ENCODE data around the gene WDR31.
"Not testable (repeated sequence)": the region's sequence is repeated elsewhere in the genome, so short reads cannot be mapped to it uniquely, and the experiment has no call there.

The WDR31 gene

DNA sequence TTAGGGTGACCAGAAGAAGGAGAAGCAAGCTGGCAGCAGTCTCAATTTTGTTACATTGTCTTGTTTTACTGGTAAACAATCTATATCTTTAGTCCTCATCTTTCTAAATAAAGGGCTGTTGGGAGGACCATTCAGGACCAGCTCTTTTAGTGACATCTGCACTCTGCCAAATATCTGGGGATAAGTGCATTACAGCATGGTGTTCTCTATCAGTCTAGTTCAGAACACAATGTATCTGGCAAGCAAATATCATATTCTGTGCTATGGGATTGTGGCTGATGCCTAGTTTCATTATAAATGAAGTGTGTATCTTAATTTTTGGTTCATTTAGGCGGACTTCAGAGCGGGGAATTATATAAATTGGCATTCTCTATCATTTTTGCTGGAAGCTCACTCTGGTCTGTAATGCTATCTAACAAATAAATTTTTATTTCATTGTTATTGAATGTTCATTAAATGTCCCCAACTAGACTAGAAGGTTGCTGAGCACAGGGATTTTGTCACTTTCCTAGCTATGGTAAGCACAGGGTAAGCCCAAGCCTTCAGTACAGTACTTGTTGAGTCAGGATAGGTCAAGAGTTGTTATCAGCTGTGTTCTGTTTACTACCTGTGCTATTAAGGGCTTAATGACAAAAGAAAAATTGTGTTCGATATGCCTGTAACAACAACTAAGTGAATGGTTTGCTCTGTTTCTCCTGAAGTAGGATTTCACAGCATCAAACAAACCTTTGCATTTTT, 11.9 kb downstream of the WDR31 start:
- DNase-seq, result no peak

DNA sequence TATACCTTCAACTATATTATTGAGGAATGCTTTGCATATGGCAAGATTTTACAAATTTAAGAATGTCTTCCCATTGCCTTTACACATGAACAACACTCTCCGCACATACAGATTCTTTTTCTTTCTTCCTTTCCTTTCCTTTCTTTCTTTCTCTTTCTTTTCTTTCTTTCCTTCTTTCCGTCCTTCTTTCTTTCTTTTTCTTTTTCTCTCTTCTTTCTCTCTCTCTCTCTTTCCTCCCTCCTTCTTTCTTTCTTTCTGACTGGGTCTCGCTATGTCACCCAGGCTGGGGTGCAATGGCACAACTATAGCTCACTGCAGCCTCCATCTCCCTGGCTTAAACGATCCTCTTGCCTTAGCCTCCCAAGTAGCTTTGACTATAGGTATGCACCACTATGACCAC, 13.8 kb downstream of the WDR31 start:
- no peak for DNase-seq

DNA sequence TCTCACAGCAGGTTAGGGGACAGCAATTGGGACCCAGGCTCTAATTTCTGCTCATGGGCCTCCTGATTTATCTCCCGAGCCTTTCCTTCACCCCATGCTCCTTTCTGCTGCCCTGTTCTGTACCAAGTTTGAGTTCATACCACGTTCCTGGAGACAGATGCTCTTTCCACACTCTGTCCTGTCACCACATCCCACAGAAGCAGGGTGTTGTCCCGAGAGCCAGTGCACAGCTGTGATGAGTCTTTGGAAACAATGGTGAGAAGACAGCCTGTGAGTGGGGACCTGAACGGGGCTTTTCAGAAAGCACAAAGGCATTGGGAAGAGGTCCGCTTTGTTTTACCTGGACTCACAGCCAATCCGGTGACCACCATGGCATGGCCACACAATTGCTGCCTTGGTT, 17.4 kb downstream of the WDR31 start:
- no peak for DNase-seq

DNA sequence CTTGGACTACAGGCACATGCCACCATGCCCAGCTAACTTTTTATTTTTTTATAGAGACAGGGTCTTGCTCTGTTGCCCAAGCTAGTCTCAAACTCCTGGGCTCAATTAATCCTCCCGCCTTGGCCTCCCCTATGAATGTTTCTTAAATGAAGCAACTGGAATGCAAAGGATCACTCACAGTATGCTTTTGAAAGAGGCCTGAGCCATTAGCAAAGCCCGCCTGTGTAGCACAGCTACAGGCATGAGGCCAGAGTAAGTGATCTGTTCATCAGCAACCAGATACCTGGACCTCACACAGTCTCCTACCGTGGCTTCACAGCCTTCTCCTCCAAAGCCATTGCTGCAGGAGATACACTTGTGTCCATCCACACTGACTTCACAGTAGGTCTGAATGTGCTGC, 20.0 kb downstream of the WDR31 start:
- no peak for DNase-seq

DNA sequence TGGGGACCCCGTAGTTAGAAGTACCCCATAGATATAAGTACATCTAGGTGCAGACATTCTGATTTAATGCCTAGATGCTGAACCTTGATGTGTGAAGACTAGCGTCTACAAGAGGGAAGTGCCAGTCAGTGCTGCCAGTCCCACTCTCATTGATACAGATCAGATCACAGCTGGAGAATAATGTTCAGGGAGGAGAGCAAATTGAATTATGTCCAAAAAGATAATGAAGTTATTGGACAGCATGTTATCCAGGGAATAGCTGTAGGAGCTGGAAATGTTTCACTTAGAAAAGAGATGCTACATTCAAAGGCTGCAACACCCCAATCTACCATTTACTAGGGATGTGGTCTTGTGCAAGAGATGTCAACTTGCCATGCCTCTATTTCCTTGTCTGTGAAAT, 21.0 kb downstream of the WDR31 start:
- no peak for DNase-seq

DNA sequence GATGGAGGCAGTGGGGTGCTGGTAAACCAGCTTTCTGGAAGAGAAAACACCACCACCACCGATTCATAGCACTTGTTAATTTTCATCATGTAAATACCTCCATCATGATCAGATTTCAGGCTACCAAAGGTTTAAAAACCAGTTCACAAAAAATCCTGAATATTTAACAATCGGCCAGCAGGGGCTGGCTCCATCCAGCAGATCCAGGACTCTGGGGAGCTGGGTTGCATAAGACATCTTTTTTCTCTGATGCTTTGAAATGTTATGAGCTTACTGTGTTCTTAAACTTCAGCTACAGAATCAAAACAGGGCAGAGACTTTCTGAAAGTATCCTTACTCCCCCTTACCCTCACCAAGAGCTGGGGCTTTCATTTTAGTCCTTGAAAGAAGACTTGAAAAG, 22.3 kb downstream of the WDR31 start:
- DNase-seq, result no peak

DNA sequence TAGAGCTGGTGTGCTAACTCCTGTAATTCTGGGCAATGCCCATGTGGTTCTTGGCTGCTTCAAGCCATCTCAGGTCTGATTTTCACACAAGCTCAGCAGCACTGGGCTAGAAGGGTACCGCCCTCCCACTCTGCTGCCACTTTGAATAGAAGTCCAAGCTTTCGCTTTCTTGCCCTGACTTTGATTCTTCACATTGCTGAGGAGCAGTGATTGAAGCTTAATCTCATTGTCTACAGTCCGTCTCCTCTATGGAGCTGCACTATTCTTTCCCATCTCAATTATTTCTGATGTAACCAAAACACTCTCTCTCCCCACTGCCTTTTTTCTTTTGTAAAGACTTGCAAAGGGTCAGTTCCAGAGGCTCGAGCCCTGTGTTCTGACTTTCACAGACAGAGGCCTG, 24.0 kb downstream of the WDR31 start:
- DNase-seq, result no peak

DNA sequence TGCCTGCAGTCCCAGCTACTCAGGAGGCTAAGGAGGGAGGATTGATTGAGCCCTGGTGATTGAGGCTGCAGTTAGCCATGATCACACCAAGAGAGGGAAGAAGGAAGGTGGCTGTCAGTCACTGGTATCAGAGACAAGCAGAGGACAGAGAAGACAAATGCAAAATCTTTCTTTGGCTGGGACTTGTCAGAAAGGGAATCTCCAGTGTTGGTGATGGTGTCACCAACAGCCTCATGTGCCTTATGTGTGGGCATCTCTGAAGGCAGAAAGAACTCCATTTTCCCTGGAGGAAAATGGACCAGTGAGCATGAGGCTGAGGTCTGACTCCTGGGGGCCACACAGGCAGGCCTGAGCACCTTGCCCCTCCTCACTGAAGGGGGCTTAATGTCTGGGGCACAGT, 24.8 kb downstream of the WDR31 start:
- DNase-seq, result no peak

DNA sequence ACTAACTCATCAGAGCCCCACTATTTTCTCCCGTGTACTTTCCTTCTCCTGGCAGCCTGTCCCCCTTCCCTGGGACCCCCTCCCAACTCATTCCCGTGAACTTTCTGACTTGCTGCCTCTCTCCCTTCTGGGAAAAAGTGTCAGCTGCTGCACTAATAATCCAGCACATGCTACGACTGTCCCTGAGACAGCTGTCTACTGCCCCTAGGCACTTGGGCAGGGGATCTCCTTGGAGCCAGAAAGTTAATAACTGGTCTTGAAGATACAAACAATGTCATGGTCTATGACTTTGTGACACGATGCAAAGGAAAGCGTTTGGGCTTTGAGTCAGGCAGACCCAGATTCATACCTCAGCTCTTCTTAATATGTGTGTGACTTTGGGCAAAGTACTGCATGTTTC, 26.8 kb downstream of the WDR31 start:
- no peak for DNase-seq

DNA sequence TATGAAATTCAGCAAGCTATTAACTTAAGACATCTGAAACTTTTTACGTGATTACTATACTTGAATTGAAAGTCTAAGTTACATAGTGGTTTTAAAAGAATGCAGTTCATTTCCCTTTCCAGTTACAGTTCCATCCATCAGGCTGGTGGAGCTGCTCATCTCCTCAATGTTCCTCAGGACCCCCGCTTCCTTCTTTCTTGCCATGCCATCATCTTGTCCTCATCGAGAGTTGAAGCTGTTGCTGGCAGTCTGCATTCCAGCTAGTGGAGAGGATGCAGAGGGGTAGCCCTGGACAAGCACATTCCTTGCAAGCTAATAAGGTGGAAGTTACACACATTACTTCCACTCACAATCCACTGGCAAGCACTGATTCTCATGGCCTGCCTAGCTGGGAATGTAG, 28.1 kb downstream of the WDR31 start:
- no peak for DNase-seq

DNA sequence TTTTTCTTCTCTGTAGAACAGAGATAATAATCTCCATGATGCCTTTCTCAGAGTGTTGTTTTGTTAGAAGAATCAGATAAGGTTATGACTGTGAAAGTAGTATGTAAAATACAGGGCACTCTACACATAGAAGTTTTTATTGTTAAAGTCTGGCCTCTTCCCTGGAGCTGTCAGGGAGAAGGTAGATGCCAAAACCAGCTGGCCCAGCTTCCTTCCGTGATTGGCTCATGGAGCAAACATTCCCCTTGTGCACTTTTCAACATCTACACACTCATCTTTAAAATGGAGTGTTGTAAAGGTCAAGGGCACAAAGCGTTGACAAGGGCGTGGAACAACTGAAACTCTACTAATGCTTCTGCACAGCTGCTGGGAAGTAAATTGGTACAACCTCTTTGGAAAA, 29.5 kb downstream of the WDR31 start:
- DNase-seq, result no peak

DNA sequence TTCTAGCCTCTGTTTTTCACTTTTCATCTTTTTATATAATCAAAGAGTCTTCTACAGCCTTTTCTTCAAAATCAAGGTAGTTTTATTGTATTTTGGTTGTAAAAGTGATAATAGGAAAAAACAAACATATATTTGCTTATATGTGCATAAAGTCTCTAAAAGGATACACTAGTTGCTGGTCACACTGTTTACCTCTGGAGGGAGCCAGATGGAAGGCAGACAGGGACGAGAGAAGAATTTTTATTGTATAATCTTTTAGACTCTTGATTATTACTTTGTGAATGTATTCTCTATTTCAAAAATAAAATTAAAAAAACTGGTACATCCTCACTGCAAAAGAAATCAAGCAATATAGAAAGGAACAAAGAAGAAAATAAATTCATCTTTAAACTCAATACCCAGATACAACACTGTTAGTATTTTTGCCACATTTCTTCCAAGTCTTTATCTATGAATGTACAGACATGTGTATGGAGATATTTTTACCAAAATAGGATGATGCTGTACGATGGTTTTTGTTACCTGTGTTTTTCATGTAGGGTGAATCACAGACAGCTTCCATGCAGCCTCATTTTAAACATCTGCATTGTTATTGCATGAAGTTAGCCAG, 30.8 kb downstream of the WDR31 start:
- peak; percentile 71 for DNase-seq

DNA sequence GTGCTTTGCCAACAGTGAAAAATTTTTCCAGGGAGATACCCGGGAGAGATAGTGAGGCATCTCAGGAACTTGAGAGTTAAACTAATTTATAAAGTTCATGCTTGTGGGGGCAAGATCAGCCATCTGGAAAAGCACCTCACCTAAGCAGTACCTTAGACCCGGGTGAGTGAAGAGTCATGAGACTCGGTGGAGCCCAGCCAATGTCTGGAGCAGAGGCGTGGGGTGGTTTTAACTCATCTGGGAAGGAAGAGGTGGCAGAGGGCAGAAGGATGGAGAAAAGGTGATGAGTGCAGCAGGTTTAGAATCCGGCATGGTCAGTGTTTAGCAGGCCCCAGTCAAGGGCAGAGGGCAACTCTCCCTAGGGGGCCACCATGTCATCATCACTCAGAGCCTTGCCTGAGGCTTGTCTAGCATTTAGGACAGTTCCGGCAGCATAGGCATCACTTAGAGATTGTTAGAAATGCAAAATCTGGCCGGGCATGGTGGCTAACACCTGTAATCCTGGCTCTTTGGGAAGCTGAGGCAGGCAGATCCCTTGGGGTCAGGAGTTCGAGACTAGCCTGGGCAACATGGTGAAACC, 32.6 kb downstream of the WDR31 start:
- no peak for DNase-seq

DNA sequence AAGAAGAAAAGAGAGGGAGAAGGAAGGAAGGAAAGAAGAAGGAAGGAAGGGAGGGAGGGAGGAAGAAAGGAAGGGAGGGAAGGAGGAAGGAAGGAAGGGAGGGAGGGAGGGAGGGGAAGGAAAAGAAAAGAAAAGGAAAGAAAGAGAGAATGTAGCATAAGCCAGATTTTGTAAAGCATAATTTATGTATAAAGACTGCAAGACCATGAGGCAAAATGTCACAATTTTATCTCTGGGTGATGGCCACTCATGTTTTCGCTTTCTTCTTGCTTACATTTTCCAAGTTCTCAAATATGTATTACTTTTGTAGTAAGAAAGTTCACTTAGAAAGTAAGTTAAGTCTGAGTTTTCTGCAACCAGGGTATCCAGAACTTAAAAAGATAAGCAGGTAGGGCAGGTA, 33.5 kb downstream of the WDR31 start:
- no peak for DNase-seq

DNA sequence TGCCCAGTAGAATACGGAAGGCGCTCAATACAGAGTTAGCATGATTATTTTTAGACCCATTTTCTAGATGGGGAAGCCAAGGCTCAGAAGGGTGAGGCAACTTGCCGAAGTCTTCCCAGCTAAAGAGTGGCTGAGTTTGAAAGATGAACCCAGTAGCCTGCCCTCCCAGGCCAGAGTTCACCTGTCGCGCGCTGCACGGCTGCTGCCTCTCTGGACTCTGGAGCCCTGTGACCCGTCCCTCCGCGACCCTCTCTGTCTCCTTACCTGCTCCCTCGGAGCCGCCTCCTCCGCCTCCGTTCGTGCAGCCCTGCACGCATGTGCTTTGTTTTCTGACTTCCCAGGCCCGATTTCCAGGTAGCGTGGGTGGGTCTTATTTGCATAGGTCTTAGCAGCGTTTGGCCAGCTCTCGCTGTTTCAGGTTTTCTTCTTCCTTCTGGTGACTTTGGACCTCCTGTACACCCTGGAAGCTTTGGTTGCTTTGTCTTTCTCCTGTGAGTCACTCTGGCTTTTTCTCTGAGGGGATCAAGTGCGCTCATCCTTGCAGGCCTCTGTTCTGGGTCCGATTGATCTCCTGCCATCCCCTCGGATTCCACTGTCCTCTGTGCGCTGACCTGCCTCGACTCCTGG, 37.2 kb downstream of the WDR31 start, which contains the start of gene RNF183:
TSS of gene RNF183 (minus strand) at position 585 of the 627 bp plus-strand sequence. CDS start 5,192 bp downstream, outside the sequence.
- DNase-seq, result no peak

DNA sequence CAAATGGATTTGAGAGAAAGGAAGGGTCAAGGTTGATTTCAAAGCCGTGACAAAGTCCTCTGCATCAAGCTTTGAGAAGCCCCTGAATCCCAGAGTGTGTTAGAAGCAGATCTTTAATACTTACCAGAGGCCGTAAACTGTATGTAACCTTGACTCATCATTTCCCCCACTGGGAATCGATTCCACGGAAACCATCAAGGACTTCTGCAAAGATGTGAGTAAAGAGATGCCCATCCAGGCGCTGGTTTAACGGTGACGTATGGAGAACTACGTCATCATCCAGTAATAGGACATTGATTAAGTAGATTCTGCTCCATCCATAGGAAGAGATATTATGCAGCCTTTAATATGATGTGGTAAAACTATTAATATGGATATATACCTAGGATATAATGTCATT, 38.5 kb downstream of the WDR31 start:
- no peak for DNase-seq

DNA sequence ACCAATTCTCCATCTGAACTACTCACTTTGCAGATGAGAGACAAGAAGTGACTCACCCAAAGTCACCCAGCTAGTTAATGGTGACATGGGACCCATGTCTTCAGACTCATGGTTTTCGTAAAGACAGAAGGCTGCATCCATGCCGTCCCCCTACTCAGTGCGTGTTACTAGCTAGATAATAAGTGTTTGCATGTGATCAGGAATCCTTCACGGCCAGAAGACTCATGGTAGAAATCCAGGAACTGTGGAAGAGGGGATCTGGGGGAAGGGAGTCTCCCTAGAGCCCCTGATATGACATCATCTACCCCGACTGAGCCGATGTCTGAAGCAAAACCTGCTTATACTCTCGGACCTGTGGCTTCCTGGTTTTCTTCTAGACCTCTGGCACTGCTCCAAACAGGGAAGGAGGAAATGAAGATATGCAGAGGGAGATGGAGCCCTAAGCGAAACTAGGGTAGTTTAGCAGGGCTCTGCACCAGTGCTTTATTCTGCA, 40.2 kb downstream of the WDR31 start:
- DNase-seq, result peak; percentile 84

DNA sequence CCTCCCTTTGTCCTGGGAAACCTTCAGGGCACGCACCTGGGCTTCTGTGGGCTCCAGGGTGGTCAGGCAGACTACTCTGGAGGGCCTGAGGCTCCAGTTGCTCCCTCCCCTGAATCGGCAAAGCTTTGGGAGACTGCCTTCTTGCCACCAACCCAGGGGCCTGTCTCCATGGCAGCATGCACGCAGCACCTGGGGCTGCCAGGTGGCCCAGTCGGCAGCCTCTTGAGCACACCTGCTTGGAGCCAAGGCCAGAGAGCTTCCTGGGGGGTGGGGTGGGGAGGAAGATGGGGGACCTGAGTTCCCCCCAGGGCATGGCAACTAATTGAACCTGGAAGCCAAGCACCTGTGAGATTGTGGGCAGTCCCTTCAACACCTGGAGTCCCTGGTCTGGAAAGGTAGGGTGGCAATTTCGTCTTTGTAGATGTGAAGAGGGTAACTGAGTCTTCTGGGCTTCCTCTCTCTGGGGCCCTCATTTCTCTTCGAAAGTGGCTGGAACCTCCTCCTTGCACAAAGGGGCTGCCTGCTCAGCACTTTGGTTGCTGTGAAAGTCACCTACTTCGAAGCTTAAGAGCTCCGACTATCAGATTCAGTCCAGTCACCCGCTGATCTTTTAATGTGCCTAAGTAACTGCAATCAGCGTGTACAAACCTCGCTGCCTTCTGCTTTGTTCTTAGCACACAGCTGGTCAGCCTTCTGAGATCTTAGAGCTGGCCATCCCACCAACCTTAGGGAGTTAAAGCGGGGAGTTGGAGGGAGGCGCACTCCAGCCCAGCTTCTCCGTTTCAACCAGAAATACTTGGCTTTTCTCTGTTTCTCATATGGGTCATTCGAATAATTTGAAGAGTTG, 40.9 kb downstream of the WDR31 start:
- DNase-seq, result peak; percentile 99

DNA sequence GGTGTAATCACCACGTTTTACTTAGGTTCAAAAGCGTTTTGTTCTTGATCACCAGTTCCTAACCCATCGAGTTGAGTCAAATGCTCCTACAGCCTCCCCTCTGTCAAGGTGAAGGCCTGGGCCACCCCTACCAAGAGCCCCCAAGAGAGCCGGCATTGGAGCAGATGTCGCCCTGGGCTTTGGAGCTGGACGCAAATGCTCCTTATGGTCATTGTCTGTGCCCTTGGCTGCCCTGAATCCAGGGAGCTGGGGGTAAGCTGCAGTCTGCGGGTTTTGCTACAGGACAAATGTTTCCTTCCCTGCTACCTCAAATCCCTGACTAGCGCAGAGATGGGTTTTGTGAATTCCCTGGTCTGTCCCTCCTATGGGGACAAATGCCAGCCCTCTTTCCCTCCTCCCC, 41.8 kb downstream of the WDR31 start:
- DNase-seq, result no peak

DNA sequence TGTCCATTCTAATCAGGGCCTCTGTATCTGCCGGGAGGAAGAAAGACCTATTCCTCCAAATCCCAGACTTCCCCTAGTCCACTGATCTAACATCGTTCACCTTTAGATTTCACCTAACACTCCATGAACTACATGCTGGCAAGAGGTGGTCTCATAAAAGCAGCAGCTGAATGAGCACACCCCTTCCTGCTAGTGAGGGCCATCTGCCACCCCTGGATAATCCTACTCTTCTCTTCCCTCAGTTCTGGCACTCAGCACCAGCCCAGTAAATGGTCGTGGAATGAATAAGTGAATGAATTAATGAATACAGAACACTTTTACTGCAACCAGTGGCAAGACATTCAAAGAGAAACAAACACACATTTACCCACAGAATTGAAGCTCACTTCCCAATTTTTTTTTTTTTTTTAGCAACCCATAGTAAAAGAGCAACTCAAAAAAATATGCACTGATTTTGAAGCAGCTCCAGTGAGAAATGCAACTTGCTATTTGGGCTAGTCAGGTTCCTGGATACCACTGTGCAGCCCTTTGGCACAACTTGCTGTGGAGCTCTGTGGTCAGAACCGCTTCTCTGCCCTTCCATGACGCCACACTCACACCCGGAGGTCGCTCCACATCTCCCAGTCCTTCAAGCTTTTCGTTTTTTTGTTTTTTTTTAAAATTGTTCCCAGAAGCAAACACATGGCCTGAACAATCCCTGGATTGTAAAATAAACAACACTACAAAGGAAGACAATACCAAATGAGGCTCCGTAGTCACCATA, 43.1 kb downstream of the WDR31 start:
- no peak for DNase-seq

DNA sequence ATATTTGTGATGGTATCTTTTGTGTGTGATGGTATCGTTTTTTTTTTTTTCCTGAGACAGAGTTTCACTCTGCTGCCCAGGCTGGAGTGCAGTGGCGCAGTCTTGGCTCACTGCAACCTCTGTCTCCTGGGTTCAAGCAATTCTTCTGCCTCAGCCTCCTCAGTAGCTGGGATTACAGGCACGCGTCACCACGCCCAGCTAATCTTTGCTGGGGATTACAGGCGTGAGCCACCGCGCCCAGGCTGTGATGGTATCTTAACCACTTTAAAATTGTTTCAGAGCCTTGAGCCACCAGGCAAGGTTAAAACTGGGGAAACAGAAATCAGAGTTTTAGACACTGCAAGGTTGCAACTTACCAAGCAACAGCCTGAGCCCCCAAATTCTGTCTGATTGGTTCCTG, 43.8 kb downstream of the WDR31 start:
- DNase-seq, result not testable (repeated sequence)

DNA sequence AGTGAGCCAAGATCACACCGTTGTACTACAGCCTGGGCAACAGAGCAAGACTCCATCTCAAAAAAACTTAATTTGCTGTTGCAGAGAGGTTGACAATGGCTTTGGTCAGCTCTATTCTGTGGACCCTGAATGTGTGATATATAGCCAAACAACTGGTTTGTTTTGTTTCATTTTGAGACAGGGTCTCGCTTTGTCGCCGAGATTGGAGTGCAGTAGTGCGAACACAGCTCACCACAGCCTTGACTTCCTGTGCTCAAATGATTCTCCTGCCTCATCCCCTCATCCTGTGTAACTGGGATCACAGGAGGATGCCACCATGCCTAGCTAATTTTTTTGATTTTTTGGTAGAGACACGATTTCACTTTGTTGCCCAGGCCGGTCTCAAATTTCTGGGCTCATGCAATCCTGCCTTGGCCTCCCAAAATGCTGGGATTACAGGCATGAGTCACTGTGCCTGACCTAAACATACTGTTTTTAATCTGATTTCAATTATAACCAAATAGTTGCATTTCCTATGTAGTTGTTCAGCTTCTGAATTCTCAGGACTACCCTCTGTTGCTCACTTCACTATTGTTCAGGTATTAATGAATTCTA, 46.7 kb downstream of the WDR31 start:
- DNase-seq, result no peak
